GM23338 (cell line): Measurements from ENCODE around the gene UGGT2. TPM values are rescaled to one million over a fixed set of nuclear protein-coding genes. Genes with fewer than 3 reads are reported as not detected.

Experiments used
- ATAC-seq: fragments of 200-7000 bp; cut with Tn5 transposase; 3 replicates; pipeline ENCODE4 v1.9.1; 2020
- DNase-seq: peaks from one replicate; pipeline ENCODE4 v3.0.0-alpha.2; 2015; ENCODE audit warnings: low spot score
- H2AFZ ChIP-seq: fragments of 200-600 bp; sonication (generic); 2 replicates; pipeline ENCODE4 v1.8.0; 2016; ENCODE audit warnings: antibody characterized with exemption, mild to moderate bottlenecking, moderate library complexity
- H3F3A ChIP-seq: fragments of 200-600 bp; sonication (generic); replicated peaks from 2 replicates; pipeline ENCODE4 v1.8.0; 2017; ENCODE audit warnings: antibody characterized with exemption, mixed run types, low read depth
- H3K27ac ChIP-seq: fragments of 200-600 bp; sonication (generic); 2 replicates; pipeline ENCODE4 v1.6.1; 2016; ENCODE audit warnings: low read depth
- H3K27me3 ChIP-seq: fragments of 200-600 bp; sonication (generic); 2 replicates; pipeline ENCODE4 v1.8.0; 2016; ENCODE audit warnings: mild to moderate bottlenecking, mixed run types, moderate library complexity; ENCODE audit not compliant: insufficient read depth
- H3K36me3 ChIP-seq: fragments of 200-600 bp; sonication (generic); 2 replicates; pipeline ENCODE4 v1.8.0; 2016; ENCODE audit warnings: mild to moderate bottlenecking; ENCODE audit not compliant: insufficient read depth
- H3K4me1 ChIP-seq: fragments of 200-600 bp; sonication (generic); 2 replicates; pipeline ENCODE4 v1.8.0; 2016; ENCODE audit warnings: mild to moderate bottlenecking, moderate library complexity; ENCODE audit not compliant: insufficient read depth
- H3K4me2 ChIP-seq: fragments of 200-600 bp; sonication (generic); 2 replicates; pipeline ENCODE4 v1.7.1; 2017; ENCODE audit warnings: mixed run types
- H3K4me3 ChIP-seq: fragments of 200-600 bp; sonication (generic); 2 replicates; pipeline ENCODE4 v1.6.1; 2016; ENCODE audit warnings: mixed run types
- H3K79me2 ChIP-seq: fragments of 200-600 bp; sonication (generic); replicated peaks from 2 replicates; pipeline ENCODE4 v1.8.0; 2017; ENCODE audit warnings: mild to moderate bottlenecking; ENCODE audit not compliant: insufficient read depth
- H3K9me2 ChIP-seq: fragments of 200-600 bp; sonication (generic); 2 replicates; pipeline ENCODE4 v1.8.0; 2017; ENCODE audit not compliant: insufficient read depth
- H4K20me1 ChIP-seq: fragments of 200-600 bp; sonication (generic); replicated peaks from 2 replicates; pipeline ENCODE4 v1.8.0; 2017; ENCODE audit warnings: mild to moderate bottlenecking; ENCODE audit not compliant: insufficient read depth
- H3K27ac Mint-ChIP-seq: 2 replicates; pipeline ENCODE4 v1.8.0; 2020; ENCODE audit warnings: inconsistent platforms, mild to moderate bottlenecking, moderate library complexity, mixed read lengths
- H3K27me3 Mint-ChIP-seq: 3 replicates; pipeline ENCODE4 v1.8.0; 2022; ENCODE audit warnings: low read depth, mild to moderate bottlenecking, moderate library complexity, mixed read lengths, inconsistent platforms; ENCODE audit not compliant: insufficient read depth, poor library complexity
- H3K36me3 Mint-ChIP-seq: 3 replicates; pipeline ENCODE4 v1.8.0; 2021; ENCODE audit warnings: low read depth, mild to moderate bottlenecking, inconsistent platforms, moderate library complexity, mixed read lengths
- H3K4me1 Mint-ChIP-seq: 3 replicates; pipeline ENCODE4 v1.8.0; 2020; ENCODE audit warnings: mild to moderate bottlenecking, inconsistent platforms, mixed read lengths
- H3K4me3 Mint-ChIP-seq: 3 replicates; pipeline ENCODE4 v1.8.0; 2021; ENCODE audit warnings: moderate library complexity, mild to moderate bottlenecking, inconsistent platforms, mixed read lengths
- H3K9me3 Mint-ChIP-seq: 3 replicates; pipeline ENCODE4 v1.8.0; 2020; ENCODE audit warnings: moderate library complexity, mild to moderate bottlenecking, inconsistent platforms, mixed read lengths
- EZH2phosphoT487 ChIP-seq: fragments of 200-600 bp; sonication (generic); IDR thresholded peaks from one replicate; pipeline ENCODE4 v1.8.1; 2018; ENCODE audit warnings: antibody characterized with exemption; ENCODE audit not compliant: unreplicated experiment
- JUNB ChIP-seq: IDR thresholded peaks from one replicate; pipeline ENCODE4 v1.6.1; 2016; ENCODE audit warnings: antibody characterized with exemption; ENCODE audit not compliant: unreplicated experiment
- NANOG ChIP-seq: IDR thresholded peaks from 2 replicates; pipeline ENCODE4 v1.6.1; 2016; ENCODE audit warnings: antibody characterized with exemption, borderline replicate concordance
- POLR2AphosphoS5 ChIP-seq: IDR thresholded peaks from 2 replicates; pipeline ENCODE4 v1.6.1; 2016; ENCODE audit warnings: antibody characterized with exemption, low read depth
- polyA plus RNA-seq: library from polyadenylated mRNA; unstranded; fragments of >200 nt; fragmentation: Nextera tagmentation; extraction: Ambion mirVana; gene quantifications from 2 replicates; pipeline ENCODE4 v1.2.1, GENCODE V29; 2016
- total RNA-seq: library from RNA; depleted of rRNA; stranded (reverse); fragments of >200 nt; shearing (Covaris generic); gene quantifications from 2 replicates; pipeline ENCODE4 v1.2.3, GENCODE V29; 2014
- TF ChIP-seq, protein P1 (sequence below): fragments of 250-450 bp; sonication (Bioruptor Pico); IDR thresholded peaks from 2 replicates; pipeline ENCODE4 v1.5.0; 2020; ENCODE audit warnings: mild to moderate bottlenecking, moderate library complexity
- TF ChIP-seq, protein P2 (sequence below), 2 experiments: fragments of 200-600 bp in 1 of 2; sonication (generic) in 1 of 2; conservative IDR thresholded peaks; 2 replicates each; pipeline versions ENCODE4 v1.5.1 to v1.6.1; 2016 to 2017; ENCODE audit warnings: antibody characterized with exemption in 2 of 2, low read depth in 2 of 2, mild to moderate bottlenecking in 2 of 2, moderate library complexity in 1 of 2
- TF ChIP-seq, protein P3 (sequence below): IDR thresholded peaks from 2 replicates; pipeline ENCODE4 v1.6.1; 2016; ENCODE audit warnings: antibody characterized with exemption

The UGGT2 gene
- total and polyA plus RNA-seq, 2 experiments from 2014 or later, result 44.0 to 60.5 TPM

DNA sequence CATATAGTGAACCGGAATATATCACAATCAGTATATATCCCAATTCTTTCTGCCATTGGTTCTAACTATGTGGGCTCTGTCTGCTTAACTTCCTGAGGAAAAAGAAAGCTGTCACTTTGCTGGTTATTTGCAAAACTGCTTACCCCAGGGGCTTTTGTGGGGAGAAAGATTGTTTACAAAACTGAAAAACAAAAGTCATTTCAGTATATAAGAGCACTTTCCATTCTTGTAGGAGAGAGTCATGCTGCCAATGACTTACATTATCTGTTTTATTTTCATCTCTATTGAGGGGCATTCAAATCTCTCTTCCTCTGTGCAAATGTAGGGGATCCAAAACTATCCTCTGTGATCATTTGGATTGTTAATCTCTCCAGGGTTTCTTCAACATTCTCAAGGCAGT lies 33.5 kb upstream of the UGGT2 start (continued):
- TF ChIP-seq, protein P1, sequence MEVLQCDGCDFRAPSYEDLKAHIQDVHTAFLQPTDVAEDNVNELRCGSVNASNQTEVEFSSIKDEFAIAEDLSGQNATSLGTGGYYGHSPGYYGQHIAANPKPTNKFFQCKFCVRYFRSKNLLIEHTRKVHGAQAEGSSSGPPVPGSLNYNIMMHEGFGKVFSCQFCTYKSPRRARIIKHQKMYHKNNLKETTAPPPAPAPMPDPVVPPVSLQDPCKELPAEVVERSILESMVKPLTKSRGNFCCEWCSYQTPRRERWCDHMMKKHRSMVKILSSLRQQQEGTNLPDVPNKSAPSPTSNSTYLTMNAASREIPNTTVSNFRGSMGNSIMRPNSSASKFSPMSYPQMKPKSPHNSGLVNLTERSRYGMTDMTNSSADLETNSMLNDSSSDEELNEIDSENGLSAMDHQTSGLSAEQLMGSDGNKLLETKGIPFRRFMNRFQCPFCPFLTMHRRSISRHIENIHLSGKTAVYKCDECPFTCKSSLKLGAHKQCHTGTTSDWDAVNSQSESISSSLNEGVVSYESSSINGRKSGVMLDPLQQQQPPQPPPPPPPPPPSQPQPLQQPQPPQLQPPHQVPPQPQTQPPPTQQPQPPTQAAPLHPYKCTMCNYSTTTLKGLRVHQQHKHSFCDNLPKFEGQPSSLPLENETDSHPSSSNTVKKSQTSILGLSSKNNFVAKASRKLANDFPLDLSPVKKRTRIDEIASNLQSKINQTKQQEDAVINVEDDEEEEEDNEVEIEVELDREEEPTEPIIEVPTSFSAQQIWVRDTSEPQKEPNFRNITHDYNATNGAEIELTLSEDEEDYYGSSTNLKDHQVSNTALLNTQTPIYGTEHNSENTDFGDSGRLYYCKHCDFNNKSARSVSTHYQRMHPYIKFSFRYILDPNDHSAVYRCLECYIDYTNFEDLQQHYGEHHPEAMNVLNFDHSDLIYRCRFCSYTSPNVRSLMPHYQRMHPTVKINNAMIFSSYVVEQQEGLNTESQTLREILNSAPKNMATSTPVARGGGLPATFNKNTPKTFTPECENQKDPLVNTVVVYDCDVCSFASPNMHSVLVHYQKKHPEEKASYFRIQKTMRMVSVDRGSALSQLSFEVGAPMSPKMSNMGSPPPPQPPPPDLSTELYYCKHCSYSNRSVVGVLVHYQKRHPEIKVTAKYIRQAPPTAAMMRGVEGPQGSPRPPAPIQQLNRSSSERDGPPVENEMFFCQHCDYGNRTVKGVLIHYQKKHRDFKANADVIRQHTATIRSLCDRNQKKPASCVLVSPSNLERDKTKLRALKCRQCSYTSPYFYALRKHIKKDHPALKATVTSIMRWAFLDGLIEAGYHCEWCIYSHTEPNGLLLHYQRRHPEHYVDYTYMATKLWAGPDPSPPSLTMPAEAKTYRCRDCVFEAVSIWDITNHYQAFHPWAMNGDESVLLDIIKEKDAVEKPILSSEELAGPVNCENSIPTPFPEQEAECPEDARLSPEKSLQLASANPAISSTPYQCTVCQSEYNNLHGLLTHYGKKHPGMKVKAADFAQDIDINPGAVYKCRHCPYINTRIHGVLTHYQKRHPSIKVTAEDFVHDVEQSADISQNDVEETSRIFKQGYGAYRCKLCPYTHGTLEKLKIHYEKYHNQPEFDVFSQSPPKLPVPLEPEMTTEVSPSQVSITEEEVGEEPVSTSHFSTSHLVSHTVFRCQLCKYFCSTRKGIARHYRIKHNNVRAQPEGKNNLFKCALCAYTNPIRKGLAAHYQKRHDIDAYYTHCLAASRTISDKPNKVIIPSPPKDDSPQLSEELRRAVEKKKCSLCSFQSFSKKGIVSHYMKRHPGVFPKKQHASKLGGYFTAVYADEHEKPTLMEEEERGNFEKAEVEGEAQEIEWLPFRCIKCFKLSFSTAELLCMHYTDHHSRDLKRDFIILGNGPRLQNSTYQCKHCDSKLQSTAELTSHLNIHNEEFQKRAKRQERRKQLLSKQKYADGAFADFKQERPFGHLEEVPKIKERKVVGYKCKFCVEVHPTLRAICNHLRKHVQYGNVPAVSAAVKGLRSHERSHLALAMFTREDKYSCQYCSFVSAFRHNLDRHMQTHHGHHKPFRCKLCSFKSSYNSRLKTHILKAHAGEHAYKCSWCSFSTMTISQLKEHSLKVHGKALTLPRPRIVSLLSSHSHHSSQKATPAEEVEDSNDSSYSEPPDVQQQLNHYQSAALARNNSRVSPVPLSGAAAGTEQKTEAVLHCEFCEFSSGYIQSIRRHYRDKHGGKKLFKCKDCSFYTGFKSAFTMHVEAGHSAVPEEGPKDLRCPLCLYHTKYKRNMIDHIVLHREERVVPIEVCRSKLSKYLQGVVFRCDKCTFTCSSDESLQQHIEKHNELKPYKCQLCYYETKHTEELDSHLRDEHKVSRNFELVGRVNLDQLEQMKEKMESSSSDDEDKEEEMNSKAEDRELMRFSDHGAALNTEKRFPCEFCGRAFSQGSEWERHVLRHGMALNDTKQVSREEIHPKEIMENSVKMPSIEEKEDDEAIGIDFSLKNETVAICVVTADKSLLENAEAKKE (CRISPR knock-in tag), result no peak
- TF ChIP-seq, protein P2, sequence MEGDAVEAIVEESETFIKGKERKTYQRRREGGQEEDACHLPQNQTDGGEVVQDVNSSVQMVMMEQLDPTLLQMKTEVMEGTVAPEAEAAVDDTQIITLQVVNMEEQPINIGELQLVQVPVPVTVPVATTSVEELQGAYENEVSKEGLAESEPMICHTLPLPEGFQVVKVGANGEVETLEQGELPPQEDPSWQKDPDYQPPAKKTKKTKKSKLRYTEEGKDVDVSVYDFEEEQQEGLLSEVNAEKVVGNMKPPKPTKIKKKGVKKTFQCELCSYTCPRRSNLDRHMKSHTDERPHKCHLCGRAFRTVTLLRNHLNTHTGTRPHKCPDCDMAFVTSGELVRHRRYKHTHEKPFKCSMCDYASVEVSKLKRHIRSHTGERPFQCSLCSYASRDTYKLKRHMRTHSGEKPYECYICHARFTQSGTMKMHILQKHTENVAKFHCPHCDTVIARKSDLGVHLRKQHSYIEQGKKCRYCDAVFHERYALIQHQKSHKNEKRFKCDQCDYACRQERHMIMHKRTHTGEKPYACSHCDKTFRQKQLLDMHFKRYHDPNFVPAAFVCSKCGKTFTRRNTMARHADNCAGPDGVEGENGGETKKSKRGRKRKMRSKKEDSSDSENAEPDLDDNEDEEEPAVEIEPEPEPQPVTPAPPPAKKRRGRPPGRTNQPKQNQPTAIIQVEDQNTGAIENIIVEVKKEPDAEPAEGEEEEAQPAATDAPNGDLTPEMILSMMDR (conservative IDR thresholded peaks at IDR 0.05; ENCODE audit: low read depth in 2 of 2), result no peak
- TF ChIP-seq, protein P3, sequence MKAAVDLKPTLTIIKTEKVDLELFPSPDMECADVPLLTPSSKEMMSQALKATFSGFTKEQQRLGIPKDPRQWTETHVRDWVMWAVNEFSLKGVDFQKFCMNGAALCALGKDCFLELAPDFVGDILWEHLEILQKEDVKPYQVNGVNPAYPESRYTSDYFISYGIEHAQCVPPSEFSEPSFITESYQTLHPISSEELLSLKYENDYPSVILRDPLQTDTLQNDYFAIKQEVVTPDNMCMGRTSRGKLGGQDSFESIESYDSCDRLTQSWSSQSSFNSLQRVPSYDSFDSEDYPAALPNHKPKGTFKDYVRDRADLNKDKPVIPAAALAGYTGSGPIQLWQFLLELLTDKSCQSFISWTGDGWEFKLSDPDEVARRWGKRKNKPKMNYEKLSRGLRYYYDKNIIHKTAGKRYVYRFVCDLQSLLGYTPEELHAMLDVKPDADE, result no peak

DNA sequence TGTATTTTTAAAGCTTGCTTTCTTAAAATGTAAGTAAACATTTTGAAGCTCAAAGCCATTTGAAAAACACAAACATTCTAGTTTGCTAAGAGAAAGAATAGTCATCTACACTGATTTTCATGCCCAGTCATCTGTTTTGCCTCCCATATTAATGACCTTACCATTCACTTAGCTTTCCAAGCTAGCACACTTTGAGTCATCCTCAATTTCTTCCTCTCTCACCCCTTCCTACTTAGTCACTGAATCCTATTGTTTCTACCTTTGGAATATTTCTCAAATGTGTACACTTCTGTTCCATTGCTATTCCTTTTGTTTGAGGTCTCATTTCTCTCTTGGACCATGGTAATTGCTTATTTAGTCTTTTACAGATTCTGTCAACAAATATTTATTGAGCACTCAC lies 29.4 kb upstream of the UGGT2 start:
- H3K36me3 Mint-ChIP-seq, result no peaks in the 10 kb centered on the region
- H3K4me3 Mint-ChIP-seq, result no peak overlapping the region
- no peak overlapping the region for H2AFZ ChIP-seq
- ATAC-seq (no peak), DNase-seq (no peak)
- no peak overlapping the region for H3K4me3 ChIP-seq
- no peak overlapping the region for H3K27ac ChIP-seq
- H3F3A ChIP-seq, result no peaks in the 10 kb centered on the region
- no peaks in the 10 kb centered on the region for H3K9me2 ChIP-seq
- no peak overlapping the region for H3K27ac Mint-ChIP-seq
- H3K9me3 Mint-ChIP-seq, result no peaks in the 10 kb centered on the region
- peaks cover 2% of the 10 kb centered on the region; the same call in 1 of the 2 replicates for H3K27me3 ChIP-seq
- no peaks in the 10 kb centered on the region for H3K36me3 ChIP-seq
- peaks cover 22% of the 10 kb centered on the region for H3K4me1 Mint-ChIP-seq
- no peaks in the 10 kb centered on the region for H4K20me1 ChIP-seq
- H3K4me2 ChIP-seq, result no peak overlapping the region
- peaks cover 4% of the 10 kb centered on the region for H3K27me3 Mint-ChIP-seq
- H3K4me1 ChIP-seq, result peaks cover 8% of the 10 kb centered on the region
- H3K79me2 ChIP-seq, result no peaks in the 10 kb centered on the region
- TF ChIP-seq EZH2phosphoT487 (no peak), NANOG (no peak), POLR2AphosphoS5 (no peak), JUNB (no peak)
- TF ChIP-seq, protein P2 (conservative IDR thresholded peaks at IDR 0.05; ENCODE audit: low read depth in 2 of 2), result no peak
